Pancreas (tissue), 10 donors: ENCODE measurements around the gene NACC2. TPM values are rescaled to one million over a fixed set of nuclear protein-coding genes. Genes with fewer than 3 reads are reported as not detected.
A peak's percentile ranks its signal among the peaks of the same experiment; 100 is the strongest.

ENCODE experiments used
- ATAC-seq, 4 donors: fragments of 200-7000 bp; cut with Tn5 transposase; one replicate each; pipeline versions ENCODE4 v1.8.0 to v1.9.1; 2020; ENCODE audit warnings: mild to moderate bottlenecking in 4 of 4, moderate library complexity in 4 of 4
- DNase-seq, 6 donors: peaks; one replicate each; pipeline ENCODE4 v3.0.0-alpha.2; 2020
- FAIRE-seq: peaks from 2 replicates; lab custom pipeline; 2012; peaks lifted over from hg19 to GRCh38; lab: Jason Lieb, UNC
- H3K27ac ChIP-seq, 4 donors: fragments of 200-600 bp; sonication (generic); 1 replicate in 3 of 4; 2 replicates in 1 of 4; pipeline versions ENCODE4 v1.5.0 to v1.8.0; 2020
- H3K27me3 ChIP-seq, 4 donors: fragments of 200-600 bp; one replicate each; pipeline ENCODE4 v1.8.0; 2021
- H3K36me3 ChIP-seq, 3 donors: fragments of 200-600 bp; sonication (generic) in 1 of 3; one replicate each; pipeline versions ENCODE4 v1.5.0 to v1.8.0; 2020 to 2021
- H3K4me1 ChIP-seq, 3 donors: fragments of 200-600 bp; one replicate each; pipeline ENCODE4 v1.8.0; 2021
- H3K4me3 ChIP-seq, 4 donors: fragments of 200-600 bp; sonication (generic) in 2 of 4; one replicate each; pipeline versions ENCODE4 v1.5.0 to v1.8.0; 2020 to 2021
- H3K9me3 ChIP-seq, 4 donors: fragments of 200-600 bp; one replicate each; pipeline ENCODE4 v1.8.0; 2021
- WGBS, 2 donors: extraction: QIAGEN DNeasy Blood & Tissue Kit; methylation state at CpG; one replicate each; pipeline ENCODE4 v1.1.7; 2013; 5-methylcytosine and 5-hydroxymethylcytosine counted together
- intact Hi-C, 3 donors: fragments of 100-400 bp; cut with DNase I; formaldehyde crosslinking; loops; one replicate each; pipeline versions ENCODE4 v1.11.1 to v1.14.2; 2022
- polyA plus RNA-seq, 2 donors: library from polyadenylated mRNA; stranded (reverse); fragments of 200-250 nt; gene quantifications; one replicate each; pipeline ENCODE4 v1.2.3, GENCODE V29; 2013
- total RNA-seq, 6 donors: library from RNA; stranded (reverse); fragmentation: NEBNext Ultra II Directional in 4 of 6; extraction: Animal tissue kit (Norgen Biotek cat#: 25700) in 4 of 6; gene quantifications; one replicate each; pipeline versions ENCODE4 v1.2.1 to v1.2.4, GENCODE V29; 2021 to 2023
- TF ChIP-seq, protein P1 (sequence below), 4 donors: fragments of 200-600 bp; sonication (generic) in 3 of 4; IDR thresholded peaks; one replicate each; pipeline versions ENCODE4 v1.5.0 to v1.8.0; 2021; ENCODE audit warnings: antibody characterized with exemption in 4 of 4
- donor health status: healthy with polysubstance abuse.
- donor health status: DM: no; HTN: no; CAD: no; lungs with moderate emphysema.
- donor health status: DM: no; HTN: no; CAD: no.
- donor health status: control.
- donor health status: control.
- donor health status: Bipolar disorder and iron deficiency.
- donor health status: DM: yes; HTN: yes; CAD: no.
- donor health status: DM: no; HTN: no; CAD: no.
- donor health status: DM: no; HTN: no; CAD: no.
- donor health status: DM: yes; HTN: yes; CAD: no.

The NACC2 gene
- total and polyA plus RNA-seq, 8 donors, result 4.3 to 12.4 (median 8.2) TPM

DNA sequence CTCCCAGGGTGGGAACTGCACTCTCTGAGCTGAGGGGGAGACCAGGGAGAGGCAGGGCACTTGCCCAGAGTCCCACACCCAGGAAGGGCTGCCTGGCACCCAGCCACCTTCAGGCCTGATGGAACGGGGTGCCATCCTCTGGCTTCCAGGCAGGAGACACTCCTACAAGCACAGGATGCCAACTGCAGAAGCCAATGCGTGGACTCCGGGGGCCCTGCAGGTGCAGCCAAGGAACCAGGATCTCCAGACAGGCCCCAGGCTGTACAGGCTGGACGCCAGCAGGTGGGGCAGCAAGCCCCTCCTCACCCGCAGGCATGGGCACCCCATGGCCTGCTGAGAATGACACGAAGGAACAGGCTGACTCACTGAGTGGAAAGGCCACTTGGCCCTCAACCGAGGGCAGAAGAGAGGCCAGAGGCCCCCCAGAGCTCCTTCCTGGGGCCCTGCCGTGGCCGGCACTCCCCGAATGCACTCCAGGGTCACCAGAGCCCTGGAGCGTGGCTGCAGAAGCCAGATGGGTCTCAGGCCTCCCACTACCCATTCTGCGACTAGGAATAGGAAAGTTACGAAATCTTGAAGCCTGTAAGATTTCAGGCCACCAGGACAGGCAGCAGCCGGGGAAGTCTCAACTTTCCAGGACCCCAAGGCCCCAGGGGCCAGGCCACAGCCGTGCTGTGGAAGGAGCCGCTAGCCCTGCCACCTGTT, 15.7 kb downstream of the NACC2 start:
- peak overlapping the region in 2 of 4 donors; percentile 16 to 22 for H3K27ac ChIP-seq
- FAIRE-seq (no peak), DNase-seq (peak in 3 of 6 donors; percentile 48 to 67 (median 51)), ATAC-seq (peak in 2 of 4 donors; percentile 4 to 14)
- H3K27me3 ChIP-seq, result no peaks in the 10 kb centered on the region
- TF ChIP-seq, protein P1, sequence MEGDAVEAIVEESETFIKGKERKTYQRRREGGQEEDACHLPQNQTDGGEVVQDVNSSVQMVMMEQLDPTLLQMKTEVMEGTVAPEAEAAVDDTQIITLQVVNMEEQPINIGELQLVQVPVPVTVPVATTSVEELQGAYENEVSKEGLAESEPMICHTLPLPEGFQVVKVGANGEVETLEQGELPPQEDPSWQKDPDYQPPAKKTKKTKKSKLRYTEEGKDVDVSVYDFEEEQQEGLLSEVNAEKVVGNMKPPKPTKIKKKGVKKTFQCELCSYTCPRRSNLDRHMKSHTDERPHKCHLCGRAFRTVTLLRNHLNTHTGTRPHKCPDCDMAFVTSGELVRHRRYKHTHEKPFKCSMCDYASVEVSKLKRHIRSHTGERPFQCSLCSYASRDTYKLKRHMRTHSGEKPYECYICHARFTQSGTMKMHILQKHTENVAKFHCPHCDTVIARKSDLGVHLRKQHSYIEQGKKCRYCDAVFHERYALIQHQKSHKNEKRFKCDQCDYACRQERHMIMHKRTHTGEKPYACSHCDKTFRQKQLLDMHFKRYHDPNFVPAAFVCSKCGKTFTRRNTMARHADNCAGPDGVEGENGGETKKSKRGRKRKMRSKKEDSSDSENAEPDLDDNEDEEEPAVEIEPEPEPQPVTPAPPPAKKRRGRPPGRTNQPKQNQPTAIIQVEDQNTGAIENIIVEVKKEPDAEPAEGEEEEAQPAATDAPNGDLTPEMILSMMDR (IDR thresholded peaks at IDR 0.05), result no peak
- intact Hi-C loops, result no loop called here
- H3K4me3 ChIP-seq, result no peak overlapping the region
- H3K9me3 ChIP-seq, result no peaks in the 10 kb centered on the region
- no peaks in the 10 kb centered on the region for H3K36me3 ChIP-seq
- H3K4me1 ChIP-seq, result peaks cover 0 to 7% (median 6%) of the 10 kb centered on the region in 3 donors
- 69 to 72% methylated on average over 16 of the region's 16 CpGs for WGBS, 2 donors

DNA sequence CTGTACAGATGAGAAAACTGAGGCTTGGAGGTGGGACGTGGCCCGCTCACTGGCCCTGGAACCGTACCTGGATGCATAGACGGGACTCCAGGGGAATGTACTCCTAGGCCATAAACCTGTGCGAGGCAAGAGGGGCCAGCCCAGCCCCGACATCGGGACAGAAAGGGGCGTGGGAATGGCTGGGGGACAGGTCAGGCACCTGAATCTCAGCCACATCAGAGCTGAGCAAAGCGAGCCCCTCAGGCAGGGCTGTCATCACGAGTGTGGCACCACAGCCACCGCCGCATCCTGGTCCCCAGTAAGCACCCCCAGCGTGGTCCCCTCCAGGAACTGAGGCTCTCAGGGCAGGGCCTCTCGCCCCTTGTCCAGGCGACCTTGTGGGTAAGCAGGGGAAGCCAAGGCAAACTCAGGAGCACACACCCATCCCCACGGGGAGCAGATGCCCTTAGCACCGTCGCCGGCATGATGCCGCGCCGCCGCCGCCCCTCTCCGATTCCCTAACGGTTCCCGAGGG, 16.5 kb downstream of the NACC2 start:
- peaks cover 0 to 7% (median 6%) of the 10 kb centered on the region in 3 donors for H3K4me1 ChIP-seq
- intact Hi-C loops, result no loop called here
- no peak overlapping the region for H3K27ac ChIP-seq
- DNase-seq (peak in 2 of 6 donors; percentile 44 to 45), FAIRE-seq (no peak), ATAC-seq (no peak)
- WGBS, 2 donors, result 86 to 87% methylated on average over 25 to 27 of the region's 27 CpGs
- no peaks in the 10 kb centered on the region for H3K36me3 ChIP-seq
- H3K4me3 ChIP-seq, result no peak overlapping the region
- no peaks in the 10 kb centered on the region for H3K27me3 ChIP-seq
- H3K9me3 ChIP-seq, result no peaks in the 10 kb centered on the region
- TF ChIP-seq, protein P1 (IDR thresholded peaks at IDR 0.05), result no peak

DNA sequence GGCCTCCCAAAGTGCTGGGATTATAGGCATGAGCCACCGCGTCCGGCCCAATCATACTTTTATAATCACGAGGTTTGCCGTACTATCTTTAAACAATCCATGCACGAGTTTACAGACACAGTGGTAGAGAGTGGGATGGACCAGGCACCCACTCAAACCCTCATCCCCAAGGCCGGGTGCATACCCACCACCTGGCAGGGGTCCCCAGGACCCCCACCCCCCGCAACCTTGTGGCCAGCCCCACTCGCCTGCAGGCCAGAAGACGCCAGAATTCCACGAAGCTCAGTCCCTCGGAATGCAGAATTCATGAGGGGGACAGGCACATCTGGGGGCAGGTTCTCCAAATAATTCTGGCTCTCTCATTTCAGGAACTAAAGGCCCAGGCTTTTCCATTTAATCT, 17.1 kb downstream of the NACC2 start:
- DNase-seq, result peak in 1 of 6 donors; percentile 44
- H3K9me3 ChIP-seq, result no peaks in the 10 kb centered on the region
- TF ChIP-seq, protein P1 (IDR thresholded peaks at IDR 0.05), result no peak
- H3K4me3 ChIP-seq, result no peak overlapping the region
- H3K36me3 ChIP-seq, result no peaks in the 10 kb centered on the region
- 88 to 92% methylated on average over 12 of the region's 12 CpGs for WGBS, 2 donors
- H3K27me3 ChIP-seq, result no peaks in the 10 kb centered on the region
- peaks cover 0 to 7% (median 6%) of the 10 kb centered on the region in 3 donors for H3K4me1 ChIP-seq
- no peak for ATAC-seq
- no peak overlapping the region for H3K27ac ChIP-seq
- FAIRE-seq, result no peak
- intact Hi-C loops, result no loop called here

DNA sequence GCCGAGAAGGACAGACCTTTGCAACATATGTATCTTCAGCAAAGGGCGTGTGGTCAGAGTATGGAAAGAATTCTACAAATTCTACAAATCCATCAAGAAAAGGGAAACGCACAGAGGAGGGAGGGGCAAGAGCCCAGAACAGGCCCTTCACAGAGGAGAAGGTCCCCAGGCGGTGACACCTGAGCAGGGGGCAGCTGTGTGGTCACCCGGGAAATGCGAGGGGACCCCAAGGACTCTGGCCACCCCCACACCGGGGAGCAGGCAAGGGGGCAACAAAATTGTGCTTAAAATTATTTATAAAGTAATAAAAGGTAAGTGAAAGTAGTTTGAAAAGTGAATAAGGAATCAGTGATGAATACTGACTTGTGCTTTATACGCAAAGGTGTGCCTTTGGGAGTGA, 17.6 kb downstream of the NACC2 start:
- Histone ChIP-seq H3K27me3 (no peaks in the 10 kb centered on the region), H3K4me1 (peaks cover 0 to 7% (median 6%) of the 10 kb centered on the region in 3 donors), H3K27ac (no peak overlapping the region), H3K4me3 (no peak overlapping the region), H3K36me3 (no peaks in the 10 kb centered on the region), H3K9me3 (no peaks in the 10 kb centered on the region)
- peak in 1 of 6 donors; percentile 37 for DNase-seq
- 82 to 90% methylated on average over 8 of the region's 8 CpGs for WGBS, 2 donors
- intact Hi-C loops, result no loop called here
- FAIRE-seq, result no peak
- TF ChIP-seq, protein P1 (IDR thresholded peaks at IDR 0.05), result no peak
- ATAC-seq, result no peak
